Measurements from ENCODE around the gene IRF2. TPM values are rescaled to one million over a fixed set of nuclear protein-coding genes. Genes with fewer than 3 reads are reported as not detected.

Gene IRF2
- total and polyA plus RNA-seq, 2 of the 8 experiments (the other 6 are each of a cell fraction or from before 2014, with no cell fraction given): 13.8 to 17.0 TPM

DNA sequence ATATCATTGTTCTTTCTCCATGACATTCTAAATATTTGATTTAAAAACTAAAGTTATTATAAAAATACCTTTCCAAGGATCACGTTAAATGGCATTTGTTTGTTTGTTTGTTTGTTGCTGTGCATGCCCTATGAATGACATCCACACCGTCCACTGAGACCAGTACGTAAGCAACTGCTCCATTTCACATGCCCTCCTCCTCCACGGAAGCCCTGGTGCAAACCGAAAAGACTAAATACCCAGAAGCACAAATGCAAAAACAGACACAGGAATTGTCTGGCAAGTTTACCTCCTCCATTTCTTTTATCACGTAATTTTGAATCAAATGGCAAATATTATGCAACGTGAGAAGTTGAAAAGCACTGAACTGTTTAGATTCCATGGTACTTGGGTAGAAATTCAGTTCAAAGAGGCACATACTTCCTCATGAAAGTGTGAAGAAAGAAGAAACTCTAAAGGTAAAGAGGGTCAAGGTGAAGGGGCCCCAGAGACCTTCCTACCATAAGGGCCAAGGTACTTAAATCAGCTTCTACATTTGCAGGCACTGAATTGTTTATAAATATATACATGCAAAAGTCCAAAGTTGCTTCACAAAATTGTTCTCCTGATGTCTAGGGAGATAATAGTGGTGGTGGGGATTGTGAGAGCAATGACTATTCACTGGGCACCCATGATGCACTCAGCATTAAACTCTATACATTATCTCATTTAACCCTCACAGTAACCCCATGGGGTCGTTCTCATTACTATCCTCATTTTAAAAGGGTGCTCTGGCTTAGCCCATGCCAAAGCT lies 23.4 kb downstream of the IRF2 start:
- Histone ChIP-seq H3K27ac (ENCODE audit: low read depth, low read length) (no peak overlapping the region), H2BK12ac (ENCODE audit: low read depth, low read length) (no peak overlapping the region), H3K79me1 (ENCODE audit: low read depth, low read length) (peaks cover 4% of the 10 kb centered on the region; the same call in 1 of the 2 replicates), H2BK5ac (ENCODE audit: low read depth, low read length) (no peak overlapping the region), H3K9ac (replicated peaks in 1 of 4; ENCODE audit: extremely low read depth in 1 of 4, low read depth in 3 of 4, low read length in 3 of 4) (no peak overlapping the region), H3K18ac (ENCODE audit: extremely low read depth, low read length) (no peak overlapping the region), H3K14ac (ENCODE audit: insufficient read length) (no peak overlapping the region), H3K56ac (replicated peaks; ENCODE audit: insufficient read length, low read depth, low read length) (no peak overlapping the region), H3K4me1 (replicated peaks in 1 of 4; ENCODE audit: control insufficient read depth in 3 of 4, insufficient read depth in 4 of 4, low read length in 3 of 4) (peaks cover 11 to 34% (median 26%) of the 10 kb centered on the region in 4 experiments), H3K4me2 (ENCODE audit: insufficient read depth in 1 of 2, low read depth in 2 of 2, low read length in 2 of 2) (no peak overlapping the region), H2AFZ (ENCODE audit: low read length) (no peak overlapping the region), H3K23ac (ENCODE audit: insufficient read length) (no peak overlapping the region), H2BK15ac (ENCODE audit: low read length) (no peak overlapping the region), H4K5ac (ENCODE audit: insufficient read length, low read depth, low read length) (no peak overlapping the region), H3K79me2 (ENCODE audit: control insufficient read depth in 1 of 2, insufficient read depth in 2 of 2, low read length in 2 of 2) (peaks cover 0 to 92% of the 10 kb centered on the region in 2 experiments), H2AK5ac (ENCODE audit: low read depth, low read length) (no peak overlapping the region), H4K8ac (ENCODE audit: extremely low read depth, insufficient read depth, low read length) (no peak overlapping the region), H4K20me1 (replicated peaks in 1 of 2; ENCODE audit: control insufficient read depth in 1 of 2, insufficient read depth in 2 of 2, low read length in 2 of 2) (peaks cover 3 to 6% of the 10 kb centered on the region in 2 experiments), H3K36me3 (ENCODE audit: control insufficient read depth in 2 of 4, insufficient read depth in 4 of 4, low read length in 3 of 4) (no peaks in the 10 kb centered on the region), H3K27me3 (replicated peaks in 1 of 4; ENCODE audit: control insufficient read depth in 3 of 4, extremely low read depth in 1 of 4, insufficient read depth in 3 of 4, low read length in 3 of 4) (no peaks in the 10 kb centered on the region), H3K4ac (replicated peaks; ENCODE audit: insufficient read length, low read depth, low read length) (no peak overlapping the region), H2BK20ac (ENCODE audit: low read length) (no peak overlapping the region), H3K9me3 (ENCODE audit: insufficient read depth in 2 of 2, low read depth in 1 of 2, low read length in 1 of 2) (no peaks in the 10 kb centered on the region), H4K91ac (replicated peaks; ENCODE audit: insufficient read length, low read length) (no peak overlapping the region), H2BK120ac (replicated peaks; ENCODE audit: low read depth, low read length) (no peak overlapping the region), H3K23me2 (ENCODE audit: low read depth, low read length) (no peaks in the 10 kb centered on the region), H3K4me3 (ENCODE audit: extremely low read depth in 1 of 4, insufficient read depth in 2 of 4, low read depth in 3 of 4, low read length in 4 of 4) (no peak overlapping the region)
- no peak for FAIRE-seq
- CTCF ChIA-PET (ENCODE audit: partially characterized antibody): interaction anchor here (0.6 kb wide), 1 partner anchor 285 kb away, joined by 3 read pairs; no protein-coding TSS in a partner anchor
- 86% methylated on average over 8 of the region's 8 CpGs; no CpG with 5 or more reads in 1 of the 2 experiments for WGBS, 2 experiments (ENCODE audit: extremely low coverage in 1 of 2, insufficient coverage in 1 of 2, insufficient read length in 1 of 2, insufficient replicate concordance in 2 of 2, low coverage in 1 of 2, low lambda C conversion rate in 2 of 2, missing lambda C conversion rate in 1 of 2)
- POLR2A ChIA-PET (ENCODE audit: partially characterized antibody): no interaction called here
- DNase-seq (ENCODE audit: low read depth in 1 of 2, low spot score in 2 of 2): no peak
- TF ChIP-seq, protein P1, sequence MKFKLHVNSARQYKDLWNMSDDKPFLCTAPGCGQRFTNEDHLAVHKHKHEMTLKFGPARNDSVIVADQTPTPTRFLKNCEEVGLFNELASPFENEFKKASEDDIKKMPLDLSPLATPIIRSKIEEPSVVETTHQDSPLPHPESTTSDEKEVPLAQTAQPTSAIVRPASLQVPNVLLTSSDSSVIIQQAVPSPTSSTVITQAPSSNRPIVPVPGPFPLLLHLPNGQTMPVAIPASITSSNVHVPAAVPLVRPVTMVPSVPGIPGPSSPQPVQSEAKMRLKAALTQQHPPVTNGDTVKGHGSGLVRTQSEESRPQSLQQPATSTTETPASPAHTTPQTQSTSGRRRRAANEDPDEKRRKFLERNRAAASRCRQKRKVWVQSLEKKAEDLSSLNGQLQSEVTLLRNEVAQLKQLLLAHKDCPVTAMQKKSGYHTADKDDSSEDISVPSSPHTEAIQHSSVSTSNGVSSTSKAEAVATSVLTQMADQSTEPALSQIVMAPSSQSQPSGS (IDR thresholded peaks at IDR 0.05; ENCODE audit: low read length): no peak
- TF ChIP-seq, protein P2, sequence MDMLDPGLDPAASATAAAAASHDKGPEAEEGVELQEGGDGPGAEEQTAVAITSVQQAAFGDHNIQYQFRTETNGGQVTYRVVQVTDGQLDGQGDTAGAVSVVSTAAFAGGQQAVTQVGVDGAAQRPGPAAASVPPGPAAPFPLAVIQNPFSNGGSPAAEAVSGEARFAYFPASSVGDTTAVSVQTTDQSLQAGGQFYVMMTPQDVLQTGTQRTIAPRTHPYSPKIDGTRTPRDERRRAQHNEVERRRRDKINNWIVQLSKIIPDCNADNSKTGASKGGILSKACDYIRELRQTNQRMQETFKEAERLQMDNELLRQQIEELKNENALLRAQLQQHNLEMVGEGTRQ (IDR thresholded peaks at IDR 0.05; ENCODE audit: low read length): no peak
- TF ChIP-seq GTF2F1 (IDR thresholded peaks at IDR 0.05; ENCODE audit: borderline replicate concordance, low read depth, low read length): no peak
- no peak for TF ChIP-seq TEAD4 (IDR thresholded peaks at IDR 0.05; ENCODE audit: low read depth, low read length)
- TF ChIP-seq POU5F1 (IDR thresholded peaks at IDR 0.05; ENCODE audit: low read depth, low read length): no peak
- TF ChIP-seq BACH1 (IDR thresholded peaks at IDR 0.05; ENCODE audit: low read length): no peak
- TF ChIP-seq PHF8 (conservative IDR thresholded peaks at IDR 0.05; ENCODE audit: low read depth, low read length): no peak
- TF ChIP-seq SUZ12 (IDR thresholded peaks at IDR 0.05; ENCODE audit: low read length): no peak
- TF ChIP-seq SIN3A (conservative IDR thresholded peaks at IDR 0.05 in 1 of 2, IDR thresholded peaks at IDR 0.05 in 1 of 2; ENCODE audit: low read depth in 1 of 2, low read length in 2 of 2): no peak
